ENCODE measurements around the gene TPK1.
"Not testable (repeated sequence)": the region's sequence is repeated elsewhere in the genome, so short reads cannot be mapped to it uniquely, and the experiment has no call there.

TPK1 gene

GRCh38 chr7:144459635-144460034, 376.2 kb downstream of the TPK1 start:
- no peak for DNase-seq

GRCh38 chr7:144455040-144455404, 380.8 kb downstream of the TPK1 start:
- no peak for DNase-seq

- DNase-seq: no peak
These were observed 381.4 kb downstream of the TPK1 start for GRCh38 chr7:144454256-144455039.

GRCh38 chr7:144452064-144452463, 383.8 kb downstream of the TPK1 start:
- DNase-seq: no peak

GRCh38 chr7:144445590-144445989, 390.3 kb downstream of the TPK1 start:
- DNase-seq: no peak

GRCh38 chr7:144439717-144440205, 396.1 kb downstream of the TPK1 start:
- no peak for DNase-seq

GRCh38 chr7:144438759-144439158, 397.1 kb downstream of the TPK1 start:
- DNase-seq: no peak

- DNase-seq: peak; percentile 81
These were observed 398.3 kb downstream of the TPK1 start for GRCh38 chr7:144437370-144438191.

GRCh38 chr7:144436500-144436899, 399.4 kb downstream of the TPK1 start:
- DNase-seq: peak; percentile 3

- no peak for DNase-seq
These were observed 407.4 kb downstream of the TPK1 start for GRCh38 chr7:144428431-144428830.

- not testable (repeated sequence) for DNase-seq
These were observed 408.3 kb downstream of the TPK1 start for GRCh38 chr7:144427539-144427938.

GRCh38 chr7:144418931-144419330, 416.9 kb downstream of the TPK1 start:
- DNase-seq: not testable (repeated sequence)

- DNase-seq: no peak
These were observed 419.5 kb downstream of the TPK1 start for GRCh38 chr7:144416341-144416740.

GRCh38 chr7:144415858-144416257, 420.0 kb downstream of the TPK1 start:
- no peak for DNase-seq

- DNase-seq: no peak
These were observed 421.0 kb downstream of the TPK1 start for GRCh38 chr7:144414815-144415214.

- DNase-seq: no peak
These were observed 425.4 kb downstream of the TPK1 start for GRCh38 chr7:144410441-144410840.

- DNase-seq: no peak
These were observed 427.7 kb downstream of the TPK1 start for GRCh38 chr7:144408121-144408520.

- DNase-seq: no peak
These were observed 428.5 kb downstream of the TPK1 start for GRCh38 chr7:144407266-144407931.

GRCh38 chr7:144404946-144405345, 430.9 kb downstream of the TPK1 start:
- no peak for DNase-seq

GRCh38 chr7:144403649-144404061, 432.2 kb downstream of the TPK1 start, which contains the start of gene NOBOX:
Gene NOBOX, minus strand, starts transcription at chr7:144403693.
- no peak for DNase-seq

GRCh38 chr7:144403102-144403501, 432.8 kb downstream of the TPK1 start:
- DNase-seq: no peak

All from kidney glomerular epithelial cell (primary cell).